GM13976 (cell line): Measurements from ENCODE around the gene TUFT1.

Experiments
- DNase-seq: peaks from one replicate; pipeline ENCODE4 v3.0.0; 2012; ENCODE audit warnings: low spot score
- in situ Hi-C: fragments of 300-500 bp; cut with MboI; formaldehyde crosslinking; loops from one replicate; pipeline ENCODE4 v1.12.0; 2022; ENCODE audit warnings: low sequenced_read_pairs, mixed read lengths, inconsistent platforms; ENCODE audit not compliant: unreplicated experiment
- TF ChIP-seq, protein P1 (sequence below): IDR thresholded peaks from 2 replicates; pipeline ENCODE4 v1.5.1; 2012; ENCODE audit warnings: borderline replicate concordance, mild to moderate bottlenecking; ENCODE audit not compliant: insufficient read depth; ENCODE audit errors: extremely low read depth, missing control alignments, control extremely low read depth

Gene TUFT1

DNA sequence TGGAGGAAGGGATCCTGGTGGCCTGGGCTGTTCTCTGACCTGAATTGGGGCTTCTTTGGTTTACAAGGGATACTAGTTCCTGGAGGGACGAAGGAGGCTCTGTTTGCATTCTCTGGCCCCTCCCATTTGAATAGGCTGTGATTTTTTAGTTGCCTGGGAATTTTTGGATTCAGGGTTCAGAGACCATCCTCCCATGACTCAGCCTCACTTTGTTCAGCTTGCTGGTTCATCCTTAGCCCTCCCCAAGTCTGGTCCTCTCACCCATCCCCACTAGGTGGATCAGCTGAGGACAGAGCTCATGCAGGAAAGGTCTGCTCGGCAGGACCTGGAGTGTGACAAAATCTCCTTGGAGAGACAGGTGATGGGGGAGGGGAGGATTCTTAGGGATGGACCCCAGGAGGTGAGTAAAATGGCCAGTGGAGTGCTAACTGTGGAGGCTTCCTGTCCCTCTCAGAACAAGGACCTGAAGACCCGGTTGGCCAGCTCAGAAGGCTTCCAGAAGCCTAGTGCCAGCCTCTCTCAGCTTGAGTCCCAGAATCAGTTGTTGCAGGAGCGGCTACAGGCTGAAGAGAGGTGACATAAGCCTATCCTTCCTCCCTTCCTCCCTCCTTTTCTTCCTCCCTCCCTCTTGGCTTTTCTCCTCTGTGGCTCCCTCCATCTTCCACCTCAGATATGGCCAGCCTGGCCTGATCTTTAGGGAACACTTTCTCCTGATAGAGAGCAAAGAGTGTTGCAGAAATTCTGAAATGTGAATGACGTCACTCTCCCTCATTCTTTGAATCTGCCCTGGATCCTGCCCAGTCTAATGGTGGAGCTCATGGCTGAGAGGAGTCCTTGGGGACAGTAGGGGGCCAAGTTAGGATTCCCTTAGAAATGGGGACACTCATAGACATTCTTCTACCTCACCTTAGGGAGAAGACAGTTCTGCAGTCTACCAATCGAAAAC is 4.5 kb upstream of the TUFT1 start:
- TF ChIP-seq, protein P1, sequence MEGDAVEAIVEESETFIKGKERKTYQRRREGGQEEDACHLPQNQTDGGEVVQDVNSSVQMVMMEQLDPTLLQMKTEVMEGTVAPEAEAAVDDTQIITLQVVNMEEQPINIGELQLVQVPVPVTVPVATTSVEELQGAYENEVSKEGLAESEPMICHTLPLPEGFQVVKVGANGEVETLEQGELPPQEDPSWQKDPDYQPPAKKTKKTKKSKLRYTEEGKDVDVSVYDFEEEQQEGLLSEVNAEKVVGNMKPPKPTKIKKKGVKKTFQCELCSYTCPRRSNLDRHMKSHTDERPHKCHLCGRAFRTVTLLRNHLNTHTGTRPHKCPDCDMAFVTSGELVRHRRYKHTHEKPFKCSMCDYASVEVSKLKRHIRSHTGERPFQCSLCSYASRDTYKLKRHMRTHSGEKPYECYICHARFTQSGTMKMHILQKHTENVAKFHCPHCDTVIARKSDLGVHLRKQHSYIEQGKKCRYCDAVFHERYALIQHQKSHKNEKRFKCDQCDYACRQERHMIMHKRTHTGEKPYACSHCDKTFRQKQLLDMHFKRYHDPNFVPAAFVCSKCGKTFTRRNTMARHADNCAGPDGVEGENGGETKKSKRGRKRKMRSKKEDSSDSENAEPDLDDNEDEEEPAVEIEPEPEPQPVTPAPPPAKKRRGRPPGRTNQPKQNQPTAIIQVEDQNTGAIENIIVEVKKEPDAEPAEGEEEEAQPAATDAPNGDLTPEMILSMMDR, result no peak
- in situ Hi-C loops, result no loop called here
- no peak for DNase-seq

DNA sequence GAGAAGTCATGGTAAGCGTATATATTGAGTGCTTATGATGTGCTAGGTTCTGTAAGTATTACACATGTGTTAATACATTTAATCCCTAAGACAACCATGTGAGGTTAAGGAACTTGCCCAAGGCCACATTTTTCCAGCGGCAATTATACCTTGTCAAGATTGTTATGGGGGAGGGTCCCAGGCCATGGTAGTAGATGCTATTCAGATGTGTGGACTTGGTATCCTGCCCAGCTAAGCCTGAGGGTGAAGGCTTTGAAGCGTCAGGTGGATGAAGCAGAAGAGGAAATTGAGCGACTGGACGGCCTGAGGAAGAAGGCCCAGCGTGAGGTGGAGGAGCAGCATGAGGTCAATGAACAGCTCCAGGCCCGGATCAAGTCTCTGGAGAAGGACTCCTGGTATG is 3.6 kb upstream of the TUFT1 start:
- TF ChIP-seq, protein P1, result no peak
- no peak for DNase-seq
- in situ Hi-C loops, result no loop called here

DNA sequence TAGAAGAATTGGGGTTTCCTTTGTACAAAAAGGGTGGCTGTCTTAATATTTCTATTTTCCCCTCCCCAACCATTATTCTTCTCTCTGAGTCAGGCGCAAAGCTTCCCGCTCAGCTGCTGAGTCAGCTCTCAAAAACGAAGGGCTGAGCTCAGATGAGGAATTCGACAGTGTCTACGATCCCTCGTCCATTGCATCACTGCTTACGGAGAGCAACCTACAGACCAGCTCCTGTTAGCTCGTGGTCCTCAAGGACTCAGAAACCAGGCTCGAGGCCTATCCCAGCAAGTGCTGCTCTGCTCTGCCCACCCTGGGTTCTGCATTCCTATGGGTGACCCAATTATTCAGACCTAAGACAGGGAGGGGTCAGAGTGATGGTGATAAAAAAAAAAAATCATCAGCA is 3.0 kb upstream of the TUFT1 start:
- in situ Hi-C loops, result no loop called here
- no peak for DNase-seq
- TF ChIP-seq, protein P1, result no peak

DNA sequence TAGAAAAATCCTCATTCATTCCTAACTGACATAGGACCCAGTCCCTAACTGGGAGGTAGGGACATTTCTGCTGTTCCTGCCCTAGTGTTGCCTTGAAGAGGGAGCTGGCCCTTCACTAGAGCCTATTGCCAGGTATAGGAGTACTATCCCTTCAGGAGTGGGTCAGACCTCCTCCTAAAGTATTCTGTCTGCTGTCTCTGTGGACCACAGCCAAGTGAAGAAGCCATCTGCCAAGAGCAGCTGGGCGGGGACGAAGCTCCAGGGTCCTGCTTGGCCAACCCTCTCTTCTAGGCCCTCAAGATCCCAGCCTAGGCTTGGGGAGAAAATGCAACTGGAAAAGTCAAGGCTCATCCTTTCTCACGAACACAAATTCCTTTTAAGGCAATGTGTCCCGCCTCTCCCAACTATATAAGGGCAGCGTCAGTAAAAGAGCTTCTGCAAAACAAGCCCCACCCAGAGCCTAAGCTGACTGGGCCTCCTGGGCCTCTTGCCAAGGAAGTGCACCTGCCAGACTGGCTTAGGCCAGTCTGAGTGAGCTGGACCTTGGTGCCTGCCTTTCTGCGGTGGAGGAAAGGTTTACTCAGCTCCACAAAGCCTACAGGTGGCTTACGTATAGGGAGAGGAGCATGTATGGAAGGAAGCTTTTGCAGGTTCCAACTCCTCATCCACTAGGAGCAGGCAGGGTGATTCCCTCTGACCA is 638 bp upstream of the TUFT1 start:
- in situ Hi-C loops, result no loop called here
- DNase-seq, result peak; percentile 64
- TF ChIP-seq, protein P1, result no peak

DNA sequence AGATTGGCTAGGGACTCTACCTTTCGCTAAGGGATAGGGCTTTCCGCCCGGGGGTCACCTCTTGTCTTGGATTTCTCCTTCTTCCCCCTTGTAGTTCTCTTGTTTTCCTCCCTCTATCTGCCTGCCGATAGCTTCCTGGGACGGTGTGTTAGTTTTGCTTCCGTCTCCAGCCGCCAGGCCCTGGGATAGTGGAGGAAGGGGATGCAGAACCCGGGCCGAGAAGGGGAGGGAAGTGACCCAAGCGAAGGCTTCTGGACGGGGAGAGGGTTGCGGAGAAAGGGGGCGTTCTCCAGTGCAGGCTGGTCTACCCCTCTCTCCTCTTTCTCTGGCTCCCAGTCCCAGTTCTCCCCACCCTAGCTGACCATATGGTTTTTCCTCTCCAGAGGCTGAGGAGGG is 871 bp downstream of the TUFT1 start:
- in situ Hi-C loops, result no loop called here
- no peak for DNase-seq
- TF ChIP-seq, protein P1, result no peak

DNA sequence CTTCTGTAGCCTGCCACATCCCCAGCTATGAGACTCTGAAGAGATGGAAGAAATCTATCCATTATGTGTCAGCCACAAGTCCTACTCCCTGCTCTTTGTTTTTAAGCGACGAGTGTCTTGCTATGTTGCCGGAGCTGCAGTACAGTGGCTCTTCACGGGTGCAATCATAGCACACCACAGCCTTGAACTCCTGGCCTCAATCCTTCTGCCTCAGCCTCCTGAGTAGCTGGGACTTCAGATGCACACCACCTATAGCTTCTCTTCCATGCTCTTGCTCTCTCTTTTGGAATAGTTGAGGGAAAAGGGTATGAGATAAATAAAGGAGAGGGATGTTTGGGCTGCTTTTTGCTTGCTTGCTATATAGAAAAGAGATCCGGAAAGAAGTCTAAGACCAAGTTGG is 1.6 kb downstream of the TUFT1 start:
- TF ChIP-seq, protein P1, result no peak
- DNase-seq, result no peak
- in situ Hi-C loops, result no loop called here
